Small intestine (tissue), 7 donors: ENCODE results near the gene PCNX3. TPM values are rescaled to one million over a fixed set of nuclear protein-coding genes. Genes with fewer than 3 reads are reported as not detected.

Experiments
- DNase-seq, 2 donors: peaks; one replicate each; pipeline versions ENCODE4 v3.0.0 to v3.0.0-alpha.2; 2013
- FAIRE-seq: peaks from 2 replicates; lab custom pipeline; 2012; peaks lifted over from hg19 to GRCh38; lab: Jason Lieb, UNC
- H3K27ac ChIP-seq, 3 donors: one replicate each; pipeline ENCODE4 v1.5.1; 2013; ENCODE audit warnings: low read length in 2 of 3, mild to moderate bottlenecking in 2 of 3, control low read depth in 1 of 3, inconsistent platforms in 1 of 3, low read depth in 1 of 3, moderate library complexity in 1 of 3
- H3K27me3 ChIP-seq, 3 donors: one replicate each; pipeline ENCODE4 v1.6.1; 2013; ENCODE audit warnings: low read length in 3 of 3, inconsistent platforms in 1 of 3; ENCODE audit not compliant: control insufficient read depth in 3 of 3, insufficient read depth in 3 of 3
- H3K36me3 ChIP-seq, 3 donors: one replicate each; pipeline ENCODE4 v1.6.1; 2013; ENCODE audit warnings: low read length in 3 of 3, inconsistent platforms in 1 of 3, low read depth in 1 of 3, mild to moderate bottlenecking in 1 of 3, moderate library complexity in 1 of 3; ENCODE audit not compliant: control insufficient read depth in 3 of 3, insufficient read depth in 2 of 3
- H3K4me1 ChIP-seq, 3 donors: one replicate each; pipeline ENCODE4 v1.6.1; 2013; ENCODE audit warnings: low read length in 2 of 3, inconsistent platforms in 1 of 3, low read depth in 1 of 3, mild to moderate bottlenecking in 1 of 3, moderate library complexity in 1 of 3; ENCODE audit not compliant: control insufficient read depth in 3 of 3, insufficient read depth in 2 of 3
- H3K4me3 ChIP-seq, 3 donors: one replicate each; pipeline ENCODE4 v1.5.1; 2013; ENCODE audit warnings: low read length in 3 of 3, control low read depth in 1 of 3, inconsistent platforms in 1 of 3, low read depth in 1 of 3, mild to moderate bottlenecking in 1 of 3, moderate library complexity in 1 of 3
- H3K9me3 ChIP-seq, 2 donors: one replicate each; pipeline ENCODE4 v1.6.1; 2013; ENCODE audit warnings: low read depth in 1 of 2, low read length in 1 of 2; ENCODE audit not compliant: control insufficient read depth in 2 of 2, insufficient read depth in 1 of 2
- WGBS, 3 donors: extraction: QIAGEN DNeasy Blood & Tissue Kit; methylation state at CpG; one replicate each; pipeline ENCODE4 v1.1.7; 2013; 5-methylcytosine and 5-hydroxymethylcytosine counted together
- polyA plus RNA-seq, 4 donors: library from polyadenylated mRNA; stranded (reverse) in 3 of 4; unstranded in 1 of 4; fragments of 200-250 nt in 3 of 4; fragments of 120-200 nt in 1 of 4; gene quantifications; one replicate each; pipeline versions ENCODE4 v1.2.1 to v1.2.3, GENCODE V29; 2013
- donor health status: healthy with polysubstance abuse.
- donor health status: control.
- donor health status: control.
- donor health status: Bipolar disorder and iron deficiency.
- donor health status: healthy.

PCNX3 gene
- polyA plus RNA-seq, 4 donors: 12.7 to 27.5 (median 22.1) TPM

- Histone ChIP-seq H3K4me1 (peaks cover 4 to 68% (median 10%) of the 10 kb centered on the region in 3 donors), H3K27ac (peak overlapping the region; percentile 25 to 79 (median 60)), H3K36me3 (peaks cover 0 to 24% (median 0%) of the 10 kb centered on the region in 3 donors), H3K4me3 (peak overlapping the region in 2 of 3 donors; percentile 49 to 94), H3K9me3 (no peaks in the 10 kb centered on the region), H3K27me3 (no peaks in the 10 kb centered on the region)
- whole genome bisulfite sequencing, 3 donors: 31 to 34% (median 31%) methylated on average over 21 to 22 of the region's 22 CpGs
- no peak for DNase-seq
- no peak for FAIRE-seq
Measured at GRCh38 chr11:65573391-65574079, 42.0 kb upstream of the PCNX3 start.

GRCh38 chr11:65574109-65574810 lies 41.3 kb upstream of the PCNX3 start:
- Histone ChIP-seq H3K9me3 (no peaks in the 10 kb centered on the region), H3K27ac (peak overlapping the region; percentile 80 to 95 (median 87)), H3K36me3 (peaks cover 0 to 28% (median 2%) of the 10 kb centered on the region in 3 donors), H3K4me3 (peak overlapping the region; percentile 49 to 94 (median 61)), H3K4me1 (peaks cover 4 to 68% (median 15%) of the 10 kb centered on the region in 3 donors), H3K27me3 (no peaks in the 10 kb centered on the region)
- FAIRE-seq (no peak), DNase-seq (peak; percentile 76 to 94)
- 0 to 1% (median 1%) methylated on average over 32 to 67 of the region's 67 CpGs for WGBS, 3 donors

- H3K9me3 ChIP-seq: no peaks in the 10 kb centered on the region
- peak overlapping the region; percentile 37 to 94 (median 61) for H3K4me3 ChIP-seq
- peaks cover 4 to 67% (median 15%) of the 10 kb centered on the region in 3 donors for H3K4me1 ChIP-seq
- WGBS, 3 donors: 1 to 14% (median 4%) methylated on average over 28 of the region's 28 CpGs
- peak; percentile 86 to 91 for DNase-seq
- H3K27me3 ChIP-seq: no peaks in the 10 kb centered on the region
- FAIRE-seq: no peak
- H3K27ac ChIP-seq: peak overlapping the region; percentile 80 to 95 (median 87)
- peaks cover 0 to 36% (median 4%) of the 10 kb centered on the region in 3 donors for H3K36me3 ChIP-seq
Measured at GRCh38 chr11:65574811-65575567, 40.6 kb upstream of the PCNX3 start.

- Histone ChIP-seq H3K27me3 (no peaks in the 10 kb centered on the region), H3K4me3 (peak within 1 kb of the TSS; percentile 63 to 94 (median 73)), H3K36me3 (peaks cover 0 to 43% (median 4%) of the 10 kb centered on the region in 3 donors), H3K4me1 (peaks cover 4 to 72% (median 15%) of the 10 kb centered on the region in 3 donors), H3K27ac (peak within 1 kb of the TSS; percentile 80 to 95 (median 87)), H3K9me3 (no peaks in the 10 kb centered on the region)
- FAIRE-seq (no peak), DNase-seq (peak; percentile 82 to 83)
- WGBS, 3 donors: 0 to 2% (median 1%) methylated on average over 34 to 69 of the region's 69 CpGs
Measured at GRCh38 chr11:65575568-65576231, 39.9 kb upstream of the PCNX3 start, which contains the start of gene EHBP1L1. Gene EHBP1L1, plus strand, starts transcription at chr11:65576053. Its CDS starts 250 bp downstream, at chr11:65576303.

GRCh38 chr11:65576232-65576866 lies 39.2 kb upstream of the PCNX3 start:
- Histone ChIP-seq H3K4me3 (peak overlapping the region; percentile 63 to 94 (median 73)), H3K36me3 (peaks cover 2 to 46% (median 4%) of the 10 kb centered on the region in 3 donors), H3K4me1 (peaks cover 4 to 66% (median 15%) of the 10 kb centered on the region in 3 donors), H3K27me3 (no peaks in the 10 kb centered on the region), H3K9me3 (no peaks in the 10 kb centered on the region), H3K27ac (peak overlapping the region; percentile 60 to 87 (median 81))
- WGBS, 3 donors: 4 to 10% (median 5%) methylated on average over 18 to 26 of the region's 26 CpGs
- no peak for DNase-seq
- no peak for FAIRE-seq

- Histone ChIP-seq H3K4me1 (peaks cover 4 to 59% (median 15%) of the 10 kb centered on the region in 3 donors), H3K4me3 (peak overlapping the region; percentile 30 to 94 (median 63)), H3K9me3 (no peaks in the 10 kb centered on the region), H3K36me3 (peaks cover 4 to 52% (median 9%) of the 10 kb centered on the region in 3 donors), H3K27ac (peak overlapping the region; percentile 68 to 87 (median 81)), H3K27me3 (no peaks in the 10 kb centered on the region)
- DNase-seq (peak; percentile 68 to 89), FAIRE-seq (no peak)
- WGBS, 3 donors: 25 to 28% (median 27%) methylated on average over 18 of the region's 18 CpGs
Measured at GRCh38 chr11:65576867-65577755, 38.5 kb upstream of the PCNX3 start.

GRCh38 chr11:65577756-65578109 lies 37.8 kb upstream of the PCNX3 start:
- DNase-seq (no peak), FAIRE-seq (no peak)
- H3K4me1 ChIP-seq: peaks cover 4 to 59% (median 15%) of the 10 kb centered on the region in 3 donors
- H3K27ac ChIP-seq: peak overlapping the region; percentile 68 to 87 (median 81)
- 45 to 60% (median 52%) methylated on average over 8 of the region's 8 CpGs for WGBS, 3 donors
- no peaks in the 10 kb centered on the region for H3K9me3 ChIP-seq
- H3K36me3 ChIP-seq: peaks cover 4 to 58% (median 9%) of the 10 kb centered on the region in 3 donors
- peak overlapping the region in 2 of 3 donors; percentile 27 to 63 for H3K4me3 ChIP-seq
- H3K27me3 ChIP-seq: no peaks in the 10 kb centered on the region
